ENCODE measurements around the gene CSH1.
"Not testable (repeated sequence)": the region's sequence is repeated elsewhere in the genome, so short reads cannot be mapped to it uniquely, and the experiment has no call there.

CSH1 gene

GRCh38 chr17:63907161-63907778 is 10.9 kb upstream of the CSH1 start:
- not testable (repeated sequence) for H3K4me3 ChIP-seq (ENCODE audit: low read depth in 1 of 2, low read length in 2 of 2); H3K27me3 ChIP-seq (ENCODE audit: control insufficient read depth in 1 of 2, insufficient read depth in 2 of 2, low read length in 2 of 2); H3K9me3 ChIP-seq (ENCODE audit: control insufficient read depth in 1 of 2, low read length in 2 of 2); H3K9ac ChIP-seq (ENCODE audit: low read depth in 1 of 2, low read length in 2 of 2); H3K4me1 ChIP-seq (ENCODE audit: control insufficient read depth in 1 of 2, insufficient read depth in 2 of 2, low read length in 2 of 2); H3K36me3 ChIP-seq (ENCODE audit: control insufficient read depth in 1 of 2, insufficient read depth in 2 of 2, low read length in 2 of 2); H3K27ac ChIP-seq (ENCODE audit: low read depth, low read length)

DNA sequence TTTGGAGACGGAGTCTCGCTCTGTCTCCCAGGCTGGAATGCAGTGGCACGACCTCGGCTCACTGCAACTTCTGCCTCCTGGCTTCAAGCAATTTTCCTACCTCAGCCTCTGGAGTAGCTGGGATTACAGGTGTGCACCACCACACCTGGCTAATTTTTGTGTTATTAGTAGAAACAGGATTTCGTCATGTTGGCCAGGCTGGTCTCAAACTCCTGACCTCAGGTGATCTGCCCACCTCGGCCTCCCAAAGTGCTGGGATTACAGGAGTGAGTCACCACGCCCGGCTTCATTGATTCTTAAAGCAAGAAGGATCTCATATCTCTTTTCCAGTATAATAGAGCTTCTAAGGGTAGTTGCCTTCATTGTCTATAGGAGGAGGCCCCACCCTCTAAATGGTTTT is 8.4 kb upstream of the CSH1 start:
- H3K4me1 ChIP-seq (ENCODE audit: control insufficient read depth in 1 of 2, insufficient read depth in 2 of 2, low read length in 2 of 2); H3K27ac ChIP-seq (ENCODE audit: low read depth, low read length); H3K9ac ChIP-seq (ENCODE audit: low read depth in 1 of 2, low read length in 2 of 2); H3K36me3 ChIP-seq (ENCODE audit: control insufficient read depth in 1 of 2, insufficient read depth in 2 of 2, low read length in 2 of 2); H3K9me3 ChIP-seq (ENCODE audit: control insufficient read depth in 1 of 2, low read length in 2 of 2); H3K4me3 ChIP-seq (ENCODE audit: low read depth in 1 of 2, low read length in 2 of 2); H3K27me3 ChIP-seq (ENCODE audit: control insufficient read depth in 1 of 2, insufficient read depth in 2 of 2, low read length in 2 of 2): not testable (repeated sequence)

DNA sequence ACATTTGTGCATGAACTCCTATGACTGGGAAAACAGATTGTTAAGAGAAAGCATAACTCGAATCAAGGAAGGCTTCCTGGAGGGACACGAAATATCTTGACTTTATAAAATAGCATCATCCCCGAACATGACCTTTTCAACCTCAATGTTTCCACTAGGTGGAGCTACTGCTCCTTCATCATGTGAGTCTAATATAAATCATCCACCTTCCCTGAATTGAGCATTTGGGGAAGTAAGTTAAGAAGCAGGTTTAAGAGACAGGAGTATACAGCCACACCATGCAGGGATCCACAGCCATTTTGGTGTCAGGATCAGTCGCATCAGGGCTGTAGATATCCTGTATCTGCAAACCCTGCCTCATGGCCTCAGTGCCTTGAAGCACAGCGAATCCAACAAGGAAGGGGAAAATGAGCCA is 7.4 kb upstream of the CSH1 start:
- not testable (repeated sequence) for H3K36me3 ChIP-seq (ENCODE audit: control insufficient read depth in 1 of 2, insufficient read depth in 2 of 2, low read length in 2 of 2); H3K4me1 ChIP-seq (ENCODE audit: control insufficient read depth in 1 of 2, insufficient read depth in 2 of 2, low read length in 2 of 2); H3K4me3 ChIP-seq (ENCODE audit: low read depth in 1 of 2, low read length in 2 of 2); H3K27me3 ChIP-seq (ENCODE audit: control insufficient read depth in 1 of 2, insufficient read depth in 2 of 2, low read length in 2 of 2); H3K9ac ChIP-seq (ENCODE audit: low read depth in 1 of 2, low read length in 2 of 2); H3K27ac ChIP-seq (ENCODE audit: low read depth, low read length); H3K9me3 ChIP-seq (ENCODE audit: control insufficient read depth in 1 of 2, low read length in 2 of 2)

DNA sequence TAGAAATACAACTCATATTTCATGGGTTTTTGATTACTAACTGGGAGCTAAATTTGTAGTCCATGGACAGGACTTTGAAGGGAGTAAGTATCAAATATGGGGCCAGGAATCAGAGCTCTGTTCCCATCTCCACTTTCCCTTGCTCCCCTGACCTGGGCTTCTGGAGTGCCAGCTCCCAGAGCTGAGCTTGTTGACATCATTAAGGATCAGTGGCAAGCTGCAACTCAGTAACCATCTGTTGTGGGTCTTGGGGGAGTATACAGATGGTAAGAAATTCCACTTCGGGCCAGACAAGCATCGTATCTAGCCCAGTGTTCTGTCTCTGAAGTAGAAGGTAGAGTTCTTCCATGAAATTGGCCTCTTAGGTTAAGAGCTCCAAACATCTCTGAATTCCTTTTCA is 5.6 kb upstream of the CSH1 start:
- not testable (repeated sequence) for H3K4me1 ChIP-seq (ENCODE audit: control insufficient read depth in 1 of 2, insufficient read depth in 2 of 2, low read length in 2 of 2); H3K27ac ChIP-seq (ENCODE audit: low read depth, low read length); H3K9ac ChIP-seq (ENCODE audit: low read depth in 1 of 2, low read length in 2 of 2); H3K9me3 ChIP-seq (ENCODE audit: control insufficient read depth in 1 of 2, low read length in 2 of 2); H3K4me3 ChIP-seq (ENCODE audit: low read depth in 1 of 2, low read length in 2 of 2); H3K27me3 ChIP-seq (ENCODE audit: control insufficient read depth in 1 of 2, insufficient read depth in 2 of 2, low read length in 2 of 2); H3K36me3 ChIP-seq (ENCODE audit: control insufficient read depth in 1 of 2, insufficient read depth in 2 of 2, low read length in 2 of 2)

DNA sequence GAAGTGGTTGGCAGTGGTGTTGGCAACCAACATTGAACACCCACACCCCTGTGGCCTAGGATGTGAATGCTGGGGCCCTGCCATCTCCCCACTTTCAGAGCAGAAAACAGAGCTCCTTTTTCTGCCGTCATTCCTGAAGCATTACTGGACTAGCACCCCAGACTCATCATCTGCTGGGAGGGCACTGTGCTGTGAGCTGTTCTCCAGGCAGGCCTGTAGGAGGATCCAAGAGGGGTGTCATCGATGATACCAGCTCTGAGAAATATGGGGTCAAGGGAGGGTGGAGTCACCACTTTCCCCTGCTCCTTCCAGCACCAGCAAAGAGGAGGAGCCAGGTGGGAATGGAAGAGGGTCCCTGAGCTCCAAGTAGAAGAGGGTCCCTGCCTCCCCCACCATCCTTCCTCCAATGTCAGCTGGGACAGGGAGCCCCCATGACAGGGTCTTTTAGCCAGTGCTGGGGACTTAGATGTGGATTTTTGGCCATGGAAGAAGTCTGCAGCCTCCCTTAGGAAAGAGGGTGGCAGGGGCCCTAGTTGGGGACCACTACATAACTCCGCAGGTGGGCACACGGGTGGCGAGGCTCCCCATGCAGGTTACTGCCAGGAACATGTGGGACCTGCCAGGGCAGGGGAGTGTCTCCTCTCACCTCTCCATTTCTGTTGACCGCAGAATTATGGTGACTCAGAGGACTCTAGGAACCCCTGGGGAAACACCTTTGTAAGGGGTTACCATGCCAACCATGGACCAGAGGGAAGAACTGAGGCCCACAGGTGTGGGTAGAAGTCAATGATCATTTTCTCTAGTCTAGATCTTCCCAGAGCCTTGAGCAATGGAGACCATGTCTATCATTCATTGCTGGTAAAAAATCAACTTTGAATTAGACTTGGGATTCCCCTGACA is 2.8 kb upstream of the CSH1 start:
- H3K27ac ChIP-seq (ENCODE audit: low read depth, low read length); H3K27me3 ChIP-seq (ENCODE audit: control insufficient read depth in 1 of 2, insufficient read depth in 2 of 2, low read length in 2 of 2); H3K9ac ChIP-seq (ENCODE audit: low read depth in 1 of 2, low read length in 2 of 2); H3K36me3 ChIP-seq (ENCODE audit: control insufficient read depth in 1 of 2, insufficient read depth in 2 of 2, low read length in 2 of 2); H3K4me3 ChIP-seq (ENCODE audit: low read depth in 1 of 2, low read length in 2 of 2); H3K9me3 ChIP-seq (ENCODE audit: control insufficient read depth in 1 of 2, low read length in 2 of 2); H3K4me1 ChIP-seq (ENCODE audit: control insufficient read depth in 1 of 2, insufficient read depth in 2 of 2, low read length in 2 of 2): not testable (repeated sequence)

- H3K27me3 ChIP-seq (ENCODE audit: control insufficient read depth in 1 of 2, insufficient read depth in 2 of 2, low read length in 2 of 2); H3K9ac ChIP-seq (ENCODE audit: low read depth in 1 of 2, low read length in 2 of 2); H3K27ac ChIP-seq (ENCODE audit: low read depth, low read length); H3K9me3 ChIP-seq (ENCODE audit: control insufficient read depth in 1 of 2, low read length in 2 of 2); H3K36me3 ChIP-seq (ENCODE audit: control insufficient read depth in 1 of 2, insufficient read depth in 2 of 2, low read length in 2 of 2); H3K4me3 ChIP-seq (ENCODE audit: low read depth in 1 of 2, low read length in 2 of 2); H3K4me1 ChIP-seq (ENCODE audit: control insufficient read depth in 1 of 2, insufficient read depth in 2 of 2, low read length in 2 of 2): not testable (repeated sequence)
Observed at GRCh38 chr17:63894821-63895220, 1.6 kb downstream of the CSH1 start.

- H3K27ac ChIP-seq (ENCODE audit: low read depth, low read length) = not testable (repeated sequence)
Observed at GRCh38 chr17:63894021-63894420, 2.4 kb downstream of the CSH1 start.

DNA sequence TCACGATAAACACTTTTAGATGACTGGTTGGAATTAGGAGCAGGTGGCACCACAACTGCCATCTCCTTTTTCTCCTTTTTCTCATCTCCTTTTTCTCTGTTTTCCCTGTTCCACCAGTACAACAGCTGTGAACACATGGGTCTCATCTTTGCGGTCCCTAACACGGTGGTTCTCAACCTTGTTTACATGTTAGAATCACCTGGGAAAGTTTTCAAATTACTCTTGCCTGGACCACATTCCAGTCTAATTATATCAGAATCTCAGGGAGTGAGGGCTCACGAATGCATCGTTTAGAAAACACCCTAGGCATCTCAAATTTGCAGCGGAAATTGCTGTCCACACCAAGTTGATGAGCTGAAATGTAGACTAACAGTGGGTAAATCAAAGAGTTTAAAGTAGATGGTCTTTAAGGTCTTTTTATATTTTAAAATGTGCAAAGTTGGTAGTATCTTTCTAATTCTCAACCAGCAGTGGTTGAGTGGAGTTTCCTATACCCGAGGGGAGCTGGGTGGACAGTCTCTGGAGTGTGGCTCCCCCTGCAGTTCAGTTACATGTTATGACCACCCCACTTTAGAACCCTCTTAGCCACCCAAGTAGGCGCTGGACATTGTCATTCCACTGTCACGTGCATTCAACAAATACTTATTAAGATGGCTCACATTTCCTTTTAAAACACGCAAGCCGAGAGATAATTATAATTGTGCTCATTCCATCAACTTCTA is 3.9 kb downstream of the CSH1 start:
- H3K4me1 ChIP-seq (ENCODE audit: control insufficient read depth in 1 of 2, insufficient read depth in 2 of 2, low read length in 2 of 2); H3K27me3 ChIP-seq (ENCODE audit: control insufficient read depth in 1 of 2, insufficient read depth in 2 of 2, low read length in 2 of 2); H3K9ac ChIP-seq (ENCODE audit: low read depth in 1 of 2, low read length in 2 of 2); H3K4me3 ChIP-seq (ENCODE audit: low read depth in 1 of 2, low read length in 2 of 2); H3K36me3 ChIP-seq (ENCODE audit: control insufficient read depth in 1 of 2, insufficient read depth in 2 of 2, low read length in 2 of 2); H3K9me3 ChIP-seq (ENCODE audit: control insufficient read depth in 1 of 2, low read length in 2 of 2); H3K27ac ChIP-seq (ENCODE audit: low read depth, low read length): not testable (repeated sequence)

More at GRCh38 chr17:63894021-63894420, 2.4 kb downstream of the CSH1 start:
- H3K9me3 ChIP-seq (ENCODE audit: control insufficient read depth in 1 of 2, low read length in 2 of 2); H3K4me1 ChIP-seq (ENCODE audit: control insufficient read depth in 1 of 2, insufficient read depth in 2 of 2, low read length in 2 of 2); H3K9ac ChIP-seq (ENCODE audit: low read depth in 1 of 2, low read length in 2 of 2); H3K36me3 ChIP-seq (ENCODE audit: control insufficient read depth in 1 of 2, insufficient read depth in 2 of 2, low read length in 2 of 2); H3K4me3 ChIP-seq (ENCODE audit: low read depth in 1 of 2, low read length in 2 of 2); H3K27me3 ChIP-seq (ENCODE audit: control insufficient read depth in 1 of 2, insufficient read depth in 2 of 2, low read length in 2 of 2): not testable (repeated sequence)

GRCh38 chr17:63889026-63889848 is 7.1 kb downstream of the CSH1 start:
- not testable (repeated sequence) for H3K4me3 ChIP-seq (ENCODE audit: low read depth in 1 of 2, low read length in 2 of 2); H3K27ac ChIP-seq (ENCODE audit: low read depth, low read length); H3K9ac ChIP-seq (ENCODE audit: low read depth in 1 of 2, low read length in 2 of 2); H3K9me3 ChIP-seq (ENCODE audit: control insufficient read depth in 1 of 2, low read length in 2 of 2); H3K27me3 ChIP-seq (ENCODE audit: control insufficient read depth in 1 of 2, insufficient read depth in 2 of 2, low read length in 2 of 2); H3K36me3 ChIP-seq (ENCODE audit: control insufficient read depth in 1 of 2, insufficient read depth in 2 of 2, low read length in 2 of 2); H3K4me1 ChIP-seq (ENCODE audit: control insufficient read depth in 1 of 2, insufficient read depth in 2 of 2, low read length in 2 of 2)

GRCh38 chr17:63885119-63885518 is 11.3 kb downstream of the CSH1 start:
- not testable (repeated sequence) for H3K9me3 ChIP-seq (ENCODE audit: control insufficient read depth in 1 of 2, low read length in 2 of 2); H3K27ac ChIP-seq (ENCODE audit: low read depth, low read length); H3K4me3 ChIP-seq (ENCODE audit: low read depth in 1 of 2, low read length in 2 of 2); H3K4me1 ChIP-seq (ENCODE audit: control insufficient read depth in 1 of 2, insufficient read depth in 2 of 2, low read length in 2 of 2); H3K9ac ChIP-seq (ENCODE audit: low read depth in 1 of 2, low read length in 2 of 2); H3K36me3 ChIP-seq (ENCODE audit: control insufficient read depth in 1 of 2, insufficient read depth in 2 of 2, low read length in 2 of 2); H3K27me3 ChIP-seq (ENCODE audit: control insufficient read depth in 1 of 2, insufficient read depth in 2 of 2, low read length in 2 of 2)
